ENCODE measurements around the gene ADAMTS18.

- TF ChIP-seq REPIN1 (tag by site-specific recombination; IDR thresholded peaks at IDR 0.05; ENCODE audit: low read depth) = no peak
- TF ChIP-seq CTCF (tag by site-specific recombination; IDR thresholded peaks at IDR 0.05) = no peak
- TF ChIP-seq ZBTB7A (tag by site-specific recombination; IDR thresholded peaks at IDR 0.05; ENCODE audit: low read depth) = no peak
- TF ChIP-seq SP2 (tag by site-specific recombination; IDR thresholded peaks at IDR 0.05) = no peak
- no peak for TF ChIP-seq INSM2 (tag by site-specific recombination; IDR thresholded peaks at IDR 0.05)
- TF ChIP-seq ZNF704 (tag by site-specific recombination; IDR thresholded peaks at IDR 0.05) = no peak
- TF ChIP-seq ZFP3 (tag by site-specific recombination; IDR thresholded peaks at IDR 0.05; ENCODE audit: low read depth) = no peak
- TF ChIP-seq, protein P1, sequence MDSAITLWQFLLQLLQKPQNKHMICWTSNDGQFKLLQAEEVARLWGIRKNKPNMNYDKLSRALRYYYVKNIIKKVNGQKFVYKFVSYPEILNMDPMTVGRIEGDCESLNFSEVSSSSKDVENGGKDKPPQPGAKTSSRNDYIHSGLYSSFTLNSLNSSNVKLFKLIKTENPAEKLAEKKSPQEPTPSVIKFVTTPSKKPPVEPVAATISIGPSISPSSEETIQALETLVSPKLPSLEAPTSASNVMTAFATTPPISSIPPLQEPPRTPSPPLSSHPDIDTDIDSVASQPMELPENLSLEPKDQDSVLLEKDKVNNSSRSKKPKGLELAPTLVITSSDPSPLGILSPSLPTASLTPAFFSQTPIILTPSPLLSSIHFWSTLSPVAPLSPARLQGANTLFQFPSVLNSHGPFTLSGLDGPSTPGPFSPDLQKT (IDR thresholded peaks at IDR 0.05; ENCODE audit: borderline replicate concordance, low read depth, low read length) = no peak
- TF ChIP-seq, protein P2, sequence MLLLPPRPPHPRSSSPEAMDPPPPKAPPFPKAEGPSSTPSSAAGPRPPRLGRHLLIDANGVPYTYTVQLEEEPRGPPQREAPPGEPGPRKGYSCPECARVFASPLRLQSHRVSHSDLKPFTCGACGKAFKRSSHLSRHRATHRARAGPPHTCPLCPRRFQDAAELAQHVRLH (tag by site-specific recombination; IDR thresholded peaks at IDR 0.05) = no peak
- no peak for TF ChIP-seq ZNF654 (tag by site-specific recombination; IDR thresholded peaks at IDR 0.05; ENCODE audit: low read depth)
These were observed 132.6 kb downstream of the ADAMTS18 start for GRCh38 chr16:77302249-77302648.

Measured in HEK293 (cell line).